ENCODE data around the gene ZNF322.
A peak's percentile ranks its signal among the peaks of the same experiment; 100 is the strongest.
"Not testable (repeated sequence)": the region's sequence is repeated elsewhere in the genome, so short reads cannot be mapped to it uniquely, and the experiment has no call there.

The ZNF322 gene

GRCh38 chr6:26659042-26659999, at the start of gene ZNF322:
Gene ZNF322, minus strand, starts transcription at chr6:26659746. Its CDS starts 21,193 bp downstream, at chr6:26638553.
- peak; percentile 85 for DNase-seq

GRCh38 chr6:26705780-26706179, 46.2 kb upstream of the ZNF322 start:
- DNase-seq: not testable (repeated sequence)

GRCh38 chr6:26705352-26705751, 45.8 kb upstream of the ZNF322 start:
- not testable (repeated sequence) for DNase-seq

GRCh38 chr6:26701023-26701747, 41.6 kb upstream of the ZNF322 start:
- not testable (repeated sequence) for DNase-seq

- DNase-seq: not testable (repeated sequence)
Measured at GRCh38 chr6:26697496-26697895, 38.0 kb upstream of the ZNF322 start.

- DNase-seq: not testable (repeated sequence)
Measured at GRCh38 chr6:26689324-26689947, 29.9 kb upstream of the ZNF322 start.

- not testable (repeated sequence) for DNase-seq
Measured at GRCh38 chr6:26682435-26683042, 23.0 kb upstream of the ZNF322 start.

GRCh38 chr6:26673287-26673686, 13.7 kb upstream of the ZNF322 start:
- not testable (repeated sequence) for DNase-seq

- DNase-seq: not testable (repeated sequence)
Measured at GRCh38 chr6:26670558-26670957, 11.0 kb upstream of the ZNF322 start.

GRCh38 chr6:26670003-26670402, 10.5 kb upstream of the ZNF322 start:
- not testable (repeated sequence) for DNase-seq

GRCh38 chr6:26660000-26660361, 435 bp upstream of the ZNF322 start:
- no peak for DNase-seq

GRCh38 chr6:26657256-26657655, 2.3 kb downstream of the ZNF322 start:
- DNase-seq: no peak

- no peak for DNase-seq
Measured at GRCh38 chr6:26653007-26653406, 6.5 kb downstream of the ZNF322 start.

- DNase-seq: no peak
Measured at GRCh38 chr6:26651133-26651781, 8.3 kb downstream of the ZNF322 start.

GRCh38 chr6:26646074-26646473, 13.5 kb downstream of the ZNF322 start:
- DNase-seq: no peak

- no peak for DNase-seq
Measured at GRCh38 chr6:26640806-26641205, 18.7 kb downstream of the ZNF322 start.

GRCh38 chr6:26629359-26629758, 30.2 kb downstream of the ZNF322 start:
- no peak for DNase-seq

- no peak for DNase-seq
Measured at GRCh38 chr6:26627843-26628242, 31.7 kb downstream of the ZNF322 start.

GRCh38 chr6:26624557-26624956, 35.0 kb downstream of the ZNF322 start:
- DNase-seq: no peak

GRCh38 chr6:26623339-26623859, 36.1 kb downstream of the ZNF322 start:
- DNase-seq: no peak

- DNase-seq: no peak
Measured at GRCh38 chr6:26613689-26614683, 45.6 kb downstream of the ZNF322 start.

Data from NCI-H1092 (cell line).